Measurements from ENCODE around the gene PRDM16.
A peak's percentile ranks its signal among the peaks of the same experiment; 100 is the strongest.

Gene PRDM16

GRCh38 chr1:3290915-3291314 lies 221.9 kb downstream of the PRDM16 start:
- no peak for DNase-seq

GRCh38 chr1:3292051-3292722 lies 223.2 kb downstream of the PRDM16 start:
- no peak for DNase-seq

GRCh38 chr1:3292868-3293562 lies 224.0 kb downstream of the PRDM16 start:
- DNase-seq: no peak

GRCh38 chr1:3293563-3294080 lies 224.6 kb downstream of the PRDM16 start:
- no peak for DNase-seq

- no peak for DNase-seq
These were observed 225.4 kb downstream of the PRDM16 start for GRCh38 chr1:3294450-3294849.

GRCh38 chr1:3295846-3296245 lies 226.8 kb downstream of the PRDM16 start:
- DNase-seq: no peak

- DNase-seq: no peak
These were observed 227.3 kb downstream of the PRDM16 start for GRCh38 chr1:3296326-3296725.

- DNase-seq: no peak
These were observed 227.8 kb downstream of the PRDM16 start for GRCh38 chr1:3296826-3297225.

- DNase-seq: no peak
These were observed 228.8 kb downstream of the PRDM16 start for GRCh38 chr1:3297756-3298155.

GRCh38 chr1:3298197-3298596 lies 229.2 kb downstream of the PRDM16 start:
- no peak for DNase-seq

- DNase-seq: no peak
These were observed 235.2 kb downstream of the PRDM16 start for GRCh38 chr1:3304246-3304645.

- DNase-seq: no peak
These were observed 235.7 kb downstream of the PRDM16 start for GRCh38 chr1:3304692-3305091.

- no peak for DNase-seq
These were observed 236.2 kb downstream of the PRDM16 start for GRCh38 chr1:3305156-3305555.

- DNase-seq: no peak
These were observed 237.7 kb downstream of the PRDM16 start for GRCh38 chr1:3306583-3307291.

GRCh38 chr1:3307359-3307758 lies 238.4 kb downstream of the PRDM16 start:
- DNase-seq: no peak

GRCh38 chr1:3308053-3308452 lies 239.1 kb downstream of the PRDM16 start:
- DNase-seq: no peak

GRCh38 chr1:3310718-3311400 lies 241.9 kb downstream of the PRDM16 start:
- no peak for DNase-seq

- no peak for DNase-seq
These were observed 242.7 kb downstream of the PRDM16 start for GRCh38 chr1:3311711-3312110.

- DNase-seq: no peak
These were observed 243.4 kb downstream of the PRDM16 start for GRCh38 chr1:3312310-3312897.

- DNase-seq: peak; percentile 99
These were observed 244.0 kb downstream of the PRDM16 start for GRCh38 chr1:3312898-3313575.

GRCh38 chr1:3313576-3313950 lies 244.6 kb downstream of the PRDM16 start:
- peak; percentile 92 for DNase-seq
